DMS53 treated with DMSO at 0.1 percent for 48 hours (cell line): ENCODE data around the gene SCAPER.
"Not testable (repeated sequence)": the region's sequence is repeated elsewhere in the genome, so short reads cannot be mapped to it uniquely, and the experiment has no call there.

Experiments used
- DNase-seq: peaks from one replicate; lab custom pipeline; 2025; ENCODE audit not compliant: unreplicated experiment; lab: John Stamatoyannopoulos, UW

The SCAPER gene

GRCh38 chr15:76584868-76585575 is 320.1 kb downstream of the SCAPER start:
- DNase-seq = no peak

DNA sequence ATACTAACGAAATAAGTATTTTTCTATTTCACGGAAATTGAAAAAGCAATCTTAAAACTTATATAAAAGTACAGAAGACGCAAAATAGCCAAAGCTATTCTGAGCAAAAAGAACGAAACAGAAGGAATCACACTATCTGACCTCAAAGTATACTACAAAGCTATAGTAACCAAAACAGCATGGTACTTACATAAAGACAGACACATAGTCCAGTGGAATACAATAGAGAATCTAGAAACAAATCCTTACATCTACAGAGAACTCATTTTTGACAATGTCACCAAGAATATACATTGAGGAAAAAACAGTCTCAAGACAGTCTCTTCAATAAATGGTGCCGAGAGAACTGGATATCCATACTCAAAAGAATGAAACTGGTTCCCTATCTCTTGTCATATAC is 322.6 kb downstream of the SCAPER start:
- DNase-seq = no peak

DNA sequence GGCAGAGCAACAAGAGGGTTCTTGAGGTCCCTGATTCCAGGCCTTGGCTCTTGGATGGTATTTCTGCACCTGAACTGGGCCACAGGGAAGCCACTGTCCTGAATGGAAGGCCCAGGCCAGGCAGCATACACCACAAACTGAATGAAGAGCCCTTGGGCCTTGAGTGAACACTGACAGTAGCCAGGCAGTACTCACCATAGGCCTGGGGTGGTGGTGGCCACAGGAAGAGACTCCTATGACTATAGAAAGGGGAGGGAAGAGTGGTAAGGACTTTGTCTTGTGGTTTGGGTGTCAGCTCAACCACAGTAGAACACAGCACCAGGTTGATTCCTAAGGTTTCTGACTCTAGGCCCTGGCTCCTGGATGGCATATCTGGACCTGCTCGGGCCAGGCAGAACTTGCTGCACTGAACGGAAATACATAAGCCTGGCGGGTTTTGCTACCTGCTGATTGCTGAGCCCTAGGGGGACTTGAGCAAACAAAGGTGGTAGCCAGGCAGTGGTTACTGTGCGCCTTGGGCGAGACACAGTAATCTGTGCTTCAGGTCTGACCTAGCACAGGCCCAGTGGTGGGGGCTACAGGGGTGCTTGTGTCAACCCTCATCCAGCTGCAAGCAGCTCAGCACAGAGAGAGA is 327.1 kb downstream of the SCAPER start:
- DNase-seq = no peak

DNA sequence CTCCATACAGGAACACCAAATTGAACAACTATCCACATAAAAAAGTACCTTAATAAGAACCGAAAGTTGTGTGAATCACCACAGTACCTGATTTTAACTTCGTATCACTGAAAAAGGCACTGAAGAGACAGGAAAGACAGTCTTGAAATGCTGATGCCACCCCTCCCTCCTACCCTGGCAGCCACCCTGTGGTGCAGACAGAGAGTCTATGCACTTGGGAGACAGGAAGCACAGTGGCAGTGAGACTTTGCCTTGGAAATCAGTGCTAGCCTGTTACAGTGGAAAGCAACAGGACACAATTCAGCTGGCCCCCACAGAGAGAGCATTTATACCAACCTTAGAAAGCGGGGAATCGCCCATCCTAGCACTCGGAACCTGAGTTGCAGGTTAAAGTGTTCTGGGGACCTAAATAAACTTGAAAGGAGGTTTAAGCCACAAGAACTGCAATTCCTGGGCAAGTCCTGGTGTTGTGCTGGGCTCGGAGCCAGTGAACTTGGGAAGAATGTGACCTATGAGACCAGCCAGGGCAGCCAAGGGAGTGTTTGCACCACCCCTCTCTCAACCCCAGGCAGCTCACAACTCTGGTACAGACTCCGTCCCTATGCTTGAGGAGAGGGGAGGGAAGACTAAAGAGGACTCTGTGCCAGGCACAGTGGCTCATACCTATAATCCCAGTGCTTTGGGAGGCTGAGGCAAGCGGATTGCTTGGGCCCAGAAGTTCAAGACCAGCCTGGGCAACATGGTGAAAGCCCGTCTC is 328.4 kb downstream of the SCAPER start:
- DNase-seq = no peak

- no peak for DNase-seq
Observed at GRCh38 chr15:76575679-76576078, 329.5 kb downstream of the SCAPER start.

- no peak for DNase-seq
Observed at GRCh38 chr15:76575274-76575673, 329.9 kb downstream of the SCAPER start.

DNA sequence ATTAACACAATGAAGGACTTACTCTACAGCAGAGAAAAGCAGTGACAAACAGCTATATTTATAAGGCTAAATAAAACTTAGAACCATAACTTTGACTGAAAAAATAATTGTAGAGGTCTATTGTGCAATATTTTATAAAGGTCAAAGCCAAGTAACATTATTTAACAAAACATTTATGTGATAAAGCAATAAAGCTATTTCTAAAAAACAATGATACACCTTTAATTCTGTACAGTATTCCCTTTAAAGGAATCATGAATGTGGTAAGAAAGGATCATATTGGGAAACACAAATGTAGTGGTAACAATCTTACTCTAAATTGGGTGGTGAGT is 332.2 kb downstream of the SCAPER start:
- no peak for DNase-seq

DNA sequence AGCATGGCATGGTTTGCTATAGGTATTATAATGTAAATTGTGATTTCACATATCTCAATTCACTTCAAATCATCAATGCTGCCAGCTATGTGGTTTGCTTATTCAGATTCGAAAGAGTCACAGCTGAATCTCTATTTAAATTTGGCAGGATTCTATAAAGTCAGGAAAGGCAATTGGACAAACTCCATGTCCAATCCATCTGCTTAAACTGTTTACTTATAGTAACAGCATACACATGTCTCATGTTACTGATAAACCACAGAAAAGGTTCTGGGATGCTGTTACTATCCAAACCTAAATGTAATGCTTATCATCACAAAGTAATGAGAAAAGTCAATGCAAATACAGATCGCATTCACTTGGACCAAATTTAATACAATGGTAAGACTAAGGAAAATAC is 338.9 kb downstream of the SCAPER start:
- DNase-seq = no peak

GRCh38 chr15:76565366-76565765 is 339.8 kb downstream of the SCAPER start:
- DNase-seq = no peak

DNA sequence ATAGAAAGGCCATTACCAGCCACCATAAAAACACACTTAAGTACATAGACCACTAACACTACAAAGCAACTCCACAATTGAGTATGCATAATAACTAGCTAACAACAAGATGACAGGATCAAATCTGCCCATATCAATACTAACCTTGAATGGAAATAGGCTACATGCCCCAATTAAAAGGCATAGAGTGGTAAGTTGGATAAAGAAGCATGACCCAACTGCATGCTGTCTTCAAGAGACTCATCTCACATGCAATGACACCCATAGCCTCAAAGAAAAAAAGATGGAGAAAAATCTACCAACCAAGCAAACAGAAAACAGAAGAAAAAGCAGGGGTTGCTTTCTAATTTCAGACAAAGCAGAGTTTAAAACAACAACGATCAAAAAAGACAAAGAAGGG is 349.9 kb downstream of the SCAPER start:
- DNase-seq = no peak

DNA sequence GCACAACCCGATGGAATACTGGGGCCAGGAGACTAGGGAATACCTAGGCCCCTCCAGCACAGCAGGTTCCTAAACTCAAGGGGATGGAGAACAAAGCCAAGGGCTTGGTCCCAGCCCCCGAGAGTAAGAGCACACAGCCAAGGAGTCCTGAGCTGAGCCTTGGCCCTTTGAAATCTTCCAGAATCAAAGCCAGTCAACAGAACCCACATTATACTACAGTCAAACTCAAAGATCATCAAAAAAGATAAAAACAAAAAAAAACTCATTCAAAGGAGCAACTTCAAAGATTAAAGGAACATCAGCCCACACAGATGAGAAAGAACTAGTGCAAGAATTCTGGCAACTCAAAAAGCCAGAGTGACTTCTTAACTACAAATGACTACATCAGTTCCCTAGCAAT is 351.6 kb downstream of the SCAPER start:
- DNase-seq = no peak

GRCh38 chr15:76553102-76553501 is 352.0 kb downstream of the SCAPER start:
- DNase-seq = no peak

DNA sequence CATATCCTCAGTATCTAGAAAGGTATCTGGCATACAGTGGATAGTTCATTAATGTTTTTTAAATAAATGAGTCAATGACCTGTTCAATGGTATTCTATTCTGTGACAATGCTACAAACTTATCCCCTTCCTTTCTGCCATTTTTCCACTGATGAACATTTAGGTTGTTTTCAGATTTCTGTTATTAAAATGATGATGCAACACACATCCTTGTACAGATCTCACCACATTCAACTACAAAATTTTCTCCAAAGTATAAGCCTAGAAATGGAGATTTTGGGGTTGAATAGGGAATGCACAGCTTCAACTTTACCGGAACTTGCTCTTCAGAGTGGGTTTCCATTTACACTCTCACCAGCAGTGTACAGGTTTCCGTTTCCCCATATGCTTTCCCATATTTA is 358.3 kb downstream of the SCAPER start:
- no peak for DNase-seq

- DNase-seq = peak; percentile 31
Observed at GRCh38 chr15:76533995-76534394, 371.1 kb downstream of the SCAPER start.

DNA sequence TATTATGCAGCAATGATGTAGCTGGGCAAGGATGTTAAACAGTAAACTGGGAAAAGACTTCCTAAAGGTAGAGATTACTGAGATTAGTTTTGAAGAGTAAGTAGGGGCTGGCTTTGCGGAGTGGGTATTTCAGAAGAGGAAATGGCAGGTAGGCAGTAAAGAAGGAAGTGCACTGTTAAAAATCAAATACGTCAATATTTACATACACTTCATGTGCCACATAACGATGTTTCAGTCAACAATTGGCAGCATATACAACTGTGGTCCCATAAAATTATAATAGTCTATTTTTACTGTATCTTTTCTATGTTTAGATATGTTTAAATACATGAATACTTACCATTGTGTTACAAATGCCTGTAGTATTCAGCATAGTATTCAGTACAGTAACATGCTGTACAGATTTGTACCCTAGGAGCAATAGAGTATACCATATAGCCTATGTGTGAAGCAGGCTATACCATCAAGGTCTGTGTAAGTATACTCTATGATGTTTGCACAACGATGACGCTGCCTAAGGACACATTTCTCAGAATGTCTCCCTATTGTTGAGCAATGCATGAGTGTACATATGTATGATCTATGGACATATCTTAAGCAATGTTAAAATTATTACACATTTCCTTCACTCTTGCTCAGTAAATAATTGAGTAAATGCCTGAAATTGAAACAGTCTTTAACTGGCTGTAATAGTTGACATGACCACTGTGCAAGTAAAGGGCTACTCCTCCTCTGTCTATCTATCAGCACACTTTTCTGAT is 371.9 kb downstream of the SCAPER start:
- peak; percentile 92 for DNase-seq

GRCh38 chr15:76529911-76530310 is 375.2 kb downstream of the SCAPER start:
- no peak for DNase-seq

- no peak for DNase-seq
Observed at GRCh38 chr15:76526111-76526510, 379.0 kb downstream of the SCAPER start.

- no peak for DNase-seq
Observed at GRCh38 chr15:76517910-76518309, 387.2 kb downstream of the SCAPER start.

DNA sequence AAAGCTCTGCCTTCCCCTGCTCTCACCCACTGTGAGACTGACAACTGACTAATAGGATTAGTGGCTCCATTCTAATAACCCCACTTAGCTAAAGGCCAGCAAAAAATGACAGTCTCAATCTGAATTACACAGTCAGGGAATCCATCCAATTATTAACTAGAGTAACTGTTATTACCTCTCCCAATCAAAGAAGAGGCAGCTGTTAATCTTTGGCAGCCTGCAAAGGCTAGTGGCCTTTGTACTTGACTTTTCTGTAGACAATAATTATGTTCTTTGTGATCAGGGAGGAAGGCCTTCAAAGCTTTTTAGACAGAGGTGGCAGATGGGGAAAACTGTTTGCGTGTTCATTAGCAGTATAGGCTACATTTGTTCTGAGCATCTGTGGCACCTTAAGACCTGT is 390.9 kb downstream of the SCAPER start:
- no peak for DNase-seq

DNA sequence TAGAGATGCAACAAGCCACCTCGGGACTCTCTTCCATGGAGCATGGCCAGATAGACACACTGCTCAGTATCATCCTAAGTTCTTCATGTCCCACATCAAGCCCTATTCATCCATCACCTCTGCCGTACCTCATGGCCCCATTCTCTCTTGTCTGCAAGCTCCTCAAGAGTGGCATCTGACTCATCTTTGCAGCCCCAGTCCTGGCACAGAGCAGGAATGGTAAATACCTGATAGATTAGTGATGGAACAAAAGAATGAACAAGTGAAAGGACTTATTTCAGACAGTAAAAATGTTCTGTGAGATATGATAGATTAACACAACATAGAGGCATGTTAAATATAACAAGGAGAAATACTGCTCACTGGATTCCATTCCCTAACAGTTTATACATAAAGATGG is 392.2 kb downstream of the SCAPER start:
- DNase-seq = no peak

DNA sequence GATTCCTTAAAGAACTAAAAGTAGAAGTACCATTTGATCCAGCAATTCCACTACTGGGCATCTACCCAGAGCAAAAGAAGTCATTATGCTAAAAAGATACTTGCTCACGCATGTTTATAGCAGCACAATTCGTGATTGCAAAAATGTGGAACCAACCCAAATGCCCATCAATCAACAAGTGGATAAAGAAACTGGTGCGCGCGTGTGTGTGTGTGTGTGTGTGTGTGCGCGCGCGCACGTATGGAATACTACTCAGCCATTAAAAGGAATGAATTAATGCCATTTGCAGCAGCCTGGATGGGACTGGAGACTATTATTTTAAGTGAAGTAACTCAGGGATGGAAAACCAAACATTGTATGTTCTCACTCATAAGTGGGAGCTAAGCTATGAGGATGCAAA is 394.5 kb downstream of the SCAPER start:
- not testable (repeated sequence) for DNase-seq

DNA sequence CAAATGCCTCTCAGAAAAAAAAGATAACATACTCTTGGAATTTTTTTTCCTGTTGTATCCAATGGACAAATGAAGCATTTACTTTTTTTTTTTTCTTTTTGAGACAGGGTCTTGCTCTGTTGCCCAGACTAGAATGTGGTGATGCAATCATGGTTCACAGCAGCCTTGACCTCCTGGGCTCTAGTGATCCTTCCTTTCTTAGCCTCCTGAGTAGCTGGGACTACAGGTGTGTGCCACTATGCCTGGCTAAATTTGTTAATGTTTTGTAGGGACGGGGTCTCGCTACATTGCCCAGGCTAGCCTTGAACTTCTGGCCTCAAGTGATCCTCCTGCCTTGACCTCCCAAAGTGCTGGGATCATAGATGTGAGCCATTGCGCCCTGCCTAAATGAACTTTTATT is 401.3 kb downstream of the SCAPER start:
- DNase-seq = no peak
